Measurements from ENCODE around the gene CXorf51A. TPM values are rescaled to one million over a fixed set of nuclear protein-coding genes. Genes with fewer than 3 reads are reported as not detected.
"Not testable (repeated sequence)": the region's sequence is repeated elsewhere in the genome, so short reads cannot be mapped to it uniquely, and the experiment has no call there.

Gene CXorf51A
- not detected for total RNA-seq

- not testable (repeated sequence) for DNase-seq (ENCODE audit: low spot score in 2 of 2); FAIRE-seq
Measured at GRCh38 chrX:146814644-146815043, at the start of gene CXorf51A. Gene CXorf51A (minus strand): TSS chrX:146814744. CDS start chrX:146814723, 21 bp downstream.

GRCh38 chrX:146863566-146863965 lies 49.0 kb upstream of the CXorf51A start:
- no peak for DNase-seq (ENCODE audit: low spot score in 2 of 2)

DNA sequence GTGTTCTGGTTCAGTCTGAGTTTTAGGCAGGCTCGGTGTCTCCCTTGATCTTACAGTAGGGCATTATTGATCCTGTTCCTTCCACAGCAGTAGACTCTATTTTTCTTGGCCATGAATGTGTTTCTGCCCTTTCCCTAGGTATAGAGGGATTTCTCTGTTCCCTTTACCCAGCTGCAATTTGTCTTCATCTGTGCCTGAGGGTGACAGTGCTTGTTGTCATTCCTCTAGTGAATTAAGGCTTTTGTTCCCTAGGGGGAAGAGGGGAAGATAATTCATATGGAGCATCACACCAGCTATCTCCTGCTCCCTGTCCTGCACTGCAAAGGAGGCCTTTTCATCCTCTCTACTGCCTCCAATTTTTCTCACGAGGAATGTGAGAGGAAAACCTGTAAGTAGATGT lies 39.7 kb upstream of the CXorf51A start:
- DNase-seq (ENCODE audit: low spot score in 2 of 2) (no peak), FAIRE-seq (no peak)

More at GRCh38 chrX:146863566-146863965, 49.0 kb upstream of the CXorf51A start:
- FAIRE-seq, result no peak

- no peak for FAIRE-seq
- no peak for DNase-seq (ENCODE audit: low spot score in 2 of 2)
Measured at GRCh38 chrX:146831994-146832393, 17.4 kb upstream of the CXorf51A start.

DNA sequence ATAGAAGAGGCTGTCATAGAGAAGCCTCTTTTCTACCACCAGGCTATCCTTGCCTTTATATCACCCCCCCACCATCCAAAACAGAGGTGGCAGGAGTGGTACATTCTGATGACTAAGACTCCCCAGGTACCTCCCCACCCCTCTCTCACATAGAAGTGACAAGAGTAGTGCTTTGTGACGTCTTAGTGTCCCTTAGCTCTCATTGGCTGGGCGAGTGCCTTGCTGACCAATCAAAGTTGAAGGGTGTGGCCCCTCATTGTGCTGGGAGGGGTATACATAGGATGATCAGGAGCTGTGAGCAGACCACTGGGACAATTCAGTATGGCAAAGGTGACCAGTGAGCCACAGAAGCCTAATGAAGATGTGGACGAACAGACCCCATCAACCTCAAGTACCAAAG lies 5.1 kb downstream of the CXorf51A start, which contains the start of gene CXorf51B:
Gene CXorf51B, plus strand, starts transcription at position 301 of the 400 bp plus-strand sequence. Its CDS starts 21 bp downstream, at position 322.
- DNase-seq (ENCODE audit: low spot score in 2 of 2); FAIRE-seq: not testable (repeated sequence)

Other genes starting within 250 kb of the CXorf51A start
- not detected for gene CXorf51B, start 5.0 kb downstream of the CXorf51A start, total RNA-seq